Immature natural killer cell (primary cell): Measurements from ENCODE around the gene PRMT5. TPM values are rescaled to one million over a fixed set of nuclear protein-coding genes. Genes with fewer than 3 reads are reported as not detected.

Source experiments
- DNase-seq, 3 donors: peaks; one replicate each; pipeline ENCODE4 v3.0.0; 2022; ENCODE audit warnings: mixed read lengths in 1 of 3
- H3K27ac Mint-ChIP-seq, 6 donors: one replicate each; pipeline ENCODE4 v1.8.0; 2020; ENCODE audit warnings: mixed read lengths in 6 of 6, mild to moderate bottlenecking in 5 of 6, inconsistent platforms in 4 of 6, moderate library complexity in 3 of 6
- H3K27me3 Mint-ChIP-seq, 3 donors: one replicate each; pipeline ENCODE4 v1.8.0; 2020 to 2021; ENCODE audit warnings: low read depth in 3 of 3, mild to moderate bottlenecking in 3 of 3, mixed read lengths in 3 of 3, moderate library complexity in 3 of 3, inconsistent platforms in 1 of 3
- H3K36me3 Mint-ChIP-seq, 3 donors: one replicate each; pipeline ENCODE4 v1.8.0; 2020; ENCODE audit warnings: mixed read lengths in 3 of 3, inconsistent platforms in 2 of 3, mild to moderate bottlenecking in 2 of 3
- H3K4me1 Mint-ChIP-seq, 2 donors: one replicate each; pipeline ENCODE4 v1.8.0; 2020; ENCODE audit warnings: inconsistent platforms in 2 of 2, mild to moderate bottlenecking in 2 of 2, mixed read lengths in 2 of 2, moderate library complexity in 1 of 2
- H3K4me3 Mint-ChIP-seq, 5 donors: one replicate each; pipeline ENCODE4 v1.8.0; 2020; ENCODE audit warnings: mild to moderate bottlenecking in 5 of 5, mixed read lengths in 5 of 5, inconsistent platforms in 3 of 5, moderate library complexity in 3 of 5
- H3K9me3 Mint-ChIP-seq, 6 donors: one replicate each; pipeline ENCODE4 v1.8.0; 2020; ENCODE audit warnings: mild to moderate bottlenecking in 6 of 6, mixed read lengths in 6 of 6, inconsistent platforms in 4 of 6, moderate library complexity in 3 of 6
- polyA plus RNA-seq, 3 donors: library from polyadenylated mRNA; unstranded; fragments of 300-500 nt; fragmentation: Illumina TruSeq; gene quantifications; one replicate each; pipeline ENCODE4 v1.2.3, GENCODE V29; 2021

The PRMT5 gene
- polyA plus RNA-seq, 3 donors from 2014 or later, result 32.9 to 34.9 (median 34.7) TPM

- Mint-ChIP-seq H3K9me3 (no peaks in the 10 kb centered on the region), H3K4me3 (no peak overlapping the region), H3K27me3 (peaks cover 2 to 3% (median 3%) of the 10 kb centered on the region in 3 donors), H3K27ac (no peak overlapping the region), H3K4me1 (peaks cover 36 to 43% of the 10 kb centered on the region in 2 donors), H3K36me3 (peaks cover 11 to 42% (median 25%) of the 10 kb centered on the region in 3 donors)
- DNase-seq, result no peak
These were observed 54.0 kb downstream of the PRMT5 start for GRCh38 chr14:22875003-22875747.

- peaks cover 36 to 40% of the 10 kb centered on the region in 2 donors for H3K4me1 Mint-ChIP-seq
- no peak for DNase-seq
- H3K27ac Mint-ChIP-seq, result peak overlapping the region; percentile 75 to 99 (median 91)
- H3K9me3 Mint-ChIP-seq, result no peaks in the 10 kb centered on the region
- H3K27me3 Mint-ChIP-seq, result peaks cover 0 to 3% (median 2%) of the 10 kb centered on the region in 3 donors
- H3K4me3 Mint-ChIP-seq, result peak overlapping the region; percentile 81 to 97 (median 90)
- peaks cover 5 to 29% (median 18%) of the 10 kb centered on the region in 3 donors for H3K36me3 Mint-ChIP-seq
These were observed 56.2 kb downstream of the PRMT5 start for GRCh38 chr14:22872833-22873520.

GRCh38 chr14:22872033-22872832 is 56.9 kb downstream of the PRMT5 start:
- peak overlapping the region; percentile 90 to 100 (median 96) for H3K27ac Mint-ChIP-seq
- H3K4me1 Mint-ChIP-seq, result peaks cover 36 to 40% of the 10 kb centered on the region in 2 donors
- H3K9me3 Mint-ChIP-seq, result no peaks in the 10 kb centered on the region
- DNase-seq, result peak; percentile 66 to 69 (median 67)
- H3K36me3 Mint-ChIP-seq, result peaks cover 3 to 24% (median 13%) of the 10 kb centered on the region in 3 donors
- peaks cover 0 to 3% (median 2%) of the 10 kb centered on the region in 3 donors for H3K27me3 Mint-ChIP-seq
- peak overlapping the region; percentile 91 to 99 (median 96) for H3K4me3 Mint-ChIP-seq

GRCh38 chr14:22871224-22872032 is 57.7 kb downstream of the PRMT5 start, which contains the start of gene LRP10:
Gene LRP10 (plus strand): TSS chr14:22871740. CDS start chr14:22872304, 564 bp downstream.
- Mint-ChIP-seq H3K27me3 (peaks cover 0 to 5% (median 2%) of the 10 kb centered on the region in 3 donors), H3K4me3 (peak within 1 kb of the TSS; percentile 91 to 99 (median 96)), H3K4me1 (peaks cover 36 to 40% of the 10 kb centered on the region in 2 donors), H3K36me3 (peaks cover 3 to 22% (median 13%) of the 10 kb centered on the region in 3 donors), H3K9me3 (no peaks in the 10 kb centered on the region), H3K27ac (peak within 1 kb of the TSS; percentile 95 to 100 (median 98))
- DNase-seq, result peak; percentile 80 to 81 (median 81)

- Mint-ChIP-seq H3K4me3 (peak overlapping the region; percentile 91 to 99 (median 96)), H3K27ac (peak overlapping the region; percentile 95 to 100 (median 98)), H3K36me3 (peaks cover under 1 to 16% (median 10%) of the 10 kb centered on the region in 3 donors), H3K9me3 (no peaks in the 10 kb centered on the region), H3K4me1 (peaks cover 31 to 35% of the 10 kb centered on the region in 2 donors), H3K27me3 (peaks cover 2 to 3% (median 2%) of the 10 kb centered on the region in 3 donors)
- DNase-seq, result no peak
These were observed 58.4 kb downstream of the PRMT5 start for GRCh38 chr14:22870811-22871223.

Other genes starting within 250 kb of the PRMT5 start
- gene OXA1L, start 162.7 kb downstream of the PRMT5 start, polyA plus RNA-seq, result 10 to 100 TPM; 27.9 to 48.5 (median 44.0) TPM
- 1 to 10 TPM in 2 of 3 donors, under 1 TPM in 1; 0.67 to 5.8 (median 1.1) TPM for gene SLC7A7, start 113.9 kb downstream of the PRMT5 start, polyA plus RNA-seq
- gene MRPL52, start 99.5 kb downstream of the PRMT5 start, polyA plus RNA-seq, result 100 to 1,000 TPM in 2 of 3 donors, 10 to 100 TPM in 1; 56.8 to 188 (median 147) TPM
- gene MMP14, start 92.8 kb downstream of the PRMT5 start, polyA plus RNA-seq, result not detected
- gene LRP10, start 57.6 kb downstream of the PRMT5 start, polyA plus RNA-seq, result 100 to 1,000 TPM in 2 of 3 donors, 10 to 100 TPM in 1; 74.6 to 146 (median 136) TPM
- gene REM2, start 46.2 kb downstream of the PRMT5 start, polyA plus RNA-seq, result under 1 TPM; 0.22 to 0.74 (median 0.66) TPM
- gene RBM23, start 10.2 kb downstream of the PRMT5 start, polyA plus RNA-seq, result 10 to 100 TPM; 80.9 to 91.9 (median 85.5) TPM
- 10 to 100 TPM; 23.0 to 26.2 (median 23.2) TPM for gene HAUS4, start 27.7 kb upstream of the PRMT5 start, polyA plus RNA-seq
- gene AJUBA, start 53.2 kb upstream of the PRMT5 start, polyA plus RNA-seq, result under 1 TPM in 2 of 3 donors, not detected in 1; 0.18 to 0.21 TPM
- gene C14orf93, start 80.8 kb upstream of the PRMT5 start, polyA plus RNA-seq, result 1 to 10 TPM; 3.4 to 9.8 (median 5.0) TPM
- gene PSMB5, start 105.5 kb upstream of the PRMT5 start, polyA plus RNA-seq, result 10 to 100 TPM; 25.6 to 54.3 (median 39.7) TPM
- gene PSMB11, start 112.8 kb upstream of the PRMT5 start, polyA plus RNA-seq, result not detected
- gene CDH24, start 128.1 kb upstream of the PRMT5 start, polyA plus RNA-seq, result 1 to 10 TPM in 1 of 3 donors, under 1 TPM in 2; 0.64 to 1.2 (median 0.78) TPM
- gene ACIN1, start 165.8 kb upstream of the PRMT5 start, polyA plus RNA-seq, result 10 to 100 TPM in 1 of 3 donors, 1 to 10 TPM in 1, under 1 TPM in 1; 0.40 to 15.0 (median 4.5) TPM
- gene C14orf119, start 166.1 kb upstream of the PRMT5 start, polyA plus RNA-seq, result 100 to 1,000 TPM in 2 of 3 donors, 10 to 100 TPM in 1; 85.2 to 184 (median 135) TPM
- not detected for gene CIROP, start 175.6 kb upstream of the PRMT5 start, polyA plus RNA-seq
- not detected for gene CEBPE, start 189.9 kb upstream of the PRMT5 start, polyA plus RNA-seq